Lower lobe of right lung (tissue), 2 donors: ENCODE measurements around the gene ATXN1. TPM values are rescaled to one million over a fixed set of nuclear protein-coding genes. Genes with fewer than 3 reads are reported as not detected.

Experiments
- ATAC-seq, 2 donors: fragments of 200-7000 bp; cut with Tn5 transposase; one replicate each; pipeline ENCODE4 v1.9.1; 2020 to 2022; ENCODE audit warnings: mild to moderate bottlenecking in 2 of 2, moderate library complexity in 2 of 2
- DNase-seq: peaks from one replicate; pipeline ENCODE4 v3.0.0-alpha.2; 2020
- H3K27ac ChIP-seq: fragments of 200-600 bp; one replicate; pipeline ENCODE4 v1.8.0; 2022
- H3K27me3 ChIP-seq: fragments of 200-600 bp; one replicate; pipeline ENCODE4 v1.8.0; 2022; ENCODE audit warnings: low read depth
- H3K36me3 ChIP-seq: fragments of 200-600 bp; one replicate; pipeline ENCODE4 v1.8.0; 2022; ENCODE audit warnings: mild to moderate bottlenecking
- H3K4me1 ChIP-seq: fragments of 200-600 bp; one replicate; pipeline ENCODE4 v1.8.0; 2022
- H3K4me3 ChIP-seq: fragments of 200-600 bp; one replicate; pipeline ENCODE4 v1.8.0; 2022; ENCODE audit warnings: mild to moderate bottlenecking
- H3K9me3 ChIP-seq: fragments of 200-600 bp; one replicate; pipeline ENCODE4 v1.8.0; 2022
- CTCF ChIP-seq: fragments of 200-600 bp; IDR thresholded peaks from one replicate; pipeline ENCODE4 v1.8.0; 2022; ENCODE audit warnings: antibody characterized with exemption, mild to moderate bottlenecking
- intact Hi-C: fragments of 100-400 bp; cut with DNase I; formaldehyde crosslinking; loops from one replicate; pipeline ENCODE4 v1.11.0; 2022
- total RNA-seq: library from RNA; stranded (reverse); fragmentation: NEBNext Ultra II Directional; extraction: Animal tissue kit (Norgen Biotek cat#: 25700); gene quantifications from one replicate; pipeline ENCODE4 v1.2.1, GENCODE V29; 2021
- donor health status: DM: no; HTN: yes; CAD: no; lungs with severe emphysema.

The ATXN1 gene
- total RNA-seq, 1 donor from 2014 or later = 75.9 TPM

GRCh38 chr6:16762268-16762549 lies 949 bp upstream of the ATXN1 start:
- Histone ChIP-seq H3K4me1 (peaks cover 36% of the 10 kb centered on the region), H3K9me3 (no peaks in the 10 kb centered on the region), H3K4me3 (peak overlapping the region; percentile 73), H3K27me3 (no peaks in the 10 kb centered on the region), H3K27ac (peak overlapping the region; percentile 89), H3K36me3 (no peaks in the 10 kb centered on the region)
- no peak for TF ChIP-seq CTCF
- intact Hi-C loops = no loop called here
- DNase-seq (no peak), ATAC-seq (peak in 1 of 2 donors; percentile 3)

- intact Hi-C loops = no loop called here
- no peaks in the 10 kb centered on the region for H3K9me3 ChIP-seq
- ATAC-seq (peak; percentile 72 to 81), DNase-seq (peak; percentile 92)
- H3K4me1 ChIP-seq = peaks cover 40% of the 10 kb centered on the region
- H3K27me3 ChIP-seq = no peaks in the 10 kb centered on the region
- peak overlapping the region; percentile 73 for H3K4me3 ChIP-seq
- peak overlapping the region; percentile 97 for H3K27ac ChIP-seq
- TF ChIP-seq CTCF = peak; percentile 34
- H3K36me3 ChIP-seq = no peaks in the 10 kb centered on the region
Measured at GRCh38 chr6:16761471-16762267, 409 bp upstream of the ATXN1 start.

- peak; percentile 18 for TF ChIP-seq CTCF
- H3K9me3 ChIP-seq = no peaks in the 10 kb centered on the region
- peaks cover 55% of the 10 kb centered on the region for H3K4me1 ChIP-seq
- H3K27me3 ChIP-seq = no peaks in the 10 kb centered on the region
- H3K4me3 ChIP-seq = peak overlapping the region; percentile 73
- intact Hi-C loops = no loop called here
- peak; percentile 80 to 86 for ATAC-seq
- peak; percentile 93 for DNase-seq
- peak overlapping the region; percentile 97 for H3K27ac ChIP-seq
- H3K36me3 ChIP-seq = no peaks in the 10 kb centered on the region
Measured at GRCh38 chr6:16759646-16760515, 1.4 kb downstream of the ATXN1 start.

- DNase-seq (no peak), ATAC-seq (no peak)
- TF ChIP-seq CTCF = no peak
- Histone ChIP-seq H3K36me3 (no peaks in the 10 kb centered on the region), H3K4me1 (peaks cover 61% of the 10 kb centered on the region), H3K27me3 (no peaks in the 10 kb centered on the region), H3K4me3 (peak overlapping the region; percentile 73), H3K27ac (peak overlapping the region; percentile 97), H3K9me3 (no peaks in the 10 kb centered on the region)
- intact Hi-C loops = no loop called here
Measured at GRCh38 chr6:16759181-16759645, 2.0 kb downstream of the ATXN1 start.

- H3K9me3 ChIP-seq = no peaks in the 10 kb centered on the region
- no peaks in the 10 kb centered on the region for H3K27me3 ChIP-seq
- no peak for DNase-seq
- H3K4me3 ChIP-seq = peak overlapping the region; percentile 73
- ATAC-seq = no peak
- intact Hi-C loops = no loop called here
- no peak for TF ChIP-seq CTCF
- peaks cover 60% of the 10 kb centered on the region for H3K4me1 ChIP-seq
- H3K36me3 ChIP-seq = no peaks in the 10 kb centered on the region
- peak overlapping the region; percentile 97 for H3K27ac ChIP-seq
Measured at GRCh38 chr6:16758163-16758975, 2.9 kb downstream of the ATXN1 start.
